ENCODE data around the gene PTK6. TPM values are rescaled to one million over a fixed set of nuclear protein-coding genes. Genes with fewer than 3 reads are reported as not detected.
A peak's percentile ranks its signal among the peaks of the same experiment; 100 is the strongest.

Gene PTK6
- total RNA-seq, 2 experiments from 2014 or later = 0.13 to 2.0 TPM

DNA sequence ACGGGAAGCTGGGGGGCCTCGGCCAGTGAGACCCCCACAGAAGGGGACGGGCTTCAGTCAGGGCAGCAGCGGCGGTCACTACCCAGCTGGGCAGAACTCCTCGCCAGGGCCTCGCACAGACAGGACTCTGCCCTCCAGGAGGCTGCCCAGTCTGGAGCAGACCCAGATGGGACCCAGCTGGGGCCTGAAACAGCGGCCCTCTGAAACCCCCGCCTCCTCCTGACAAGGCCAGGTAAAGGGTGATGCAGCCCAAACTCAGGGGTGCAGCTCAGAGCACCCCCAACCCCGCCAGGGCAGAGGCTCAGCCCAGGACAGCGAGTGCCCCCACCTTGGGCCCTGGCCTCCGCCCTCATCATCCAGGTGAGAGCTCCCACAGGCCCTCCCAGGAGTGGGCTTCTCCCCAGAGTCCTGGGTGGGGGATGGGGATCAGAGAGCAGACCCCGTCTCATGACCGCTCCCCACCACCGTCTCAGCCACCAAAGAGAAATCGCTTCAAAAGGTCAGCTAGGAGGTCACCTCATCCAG, 40.5 kb downstream of the PTK6 start:
- Histone ChIP-seq H2AFZ (ENCODE audit: low read length) (no peak overlapping the region), H4K20me1 (ENCODE audit: insufficient read depth, low read length) (no peaks in the 10 kb centered on the region)
- intact Hi-C loops (cut with micrococcal nuclease; ENCODE audit: unreplicated experiment) = loop anchor here (1.0 to 2.0 kb wide), 2 partner anchors 24 to 82 kb away; partner anchors contain the start of gene PPDPF

DNA sequence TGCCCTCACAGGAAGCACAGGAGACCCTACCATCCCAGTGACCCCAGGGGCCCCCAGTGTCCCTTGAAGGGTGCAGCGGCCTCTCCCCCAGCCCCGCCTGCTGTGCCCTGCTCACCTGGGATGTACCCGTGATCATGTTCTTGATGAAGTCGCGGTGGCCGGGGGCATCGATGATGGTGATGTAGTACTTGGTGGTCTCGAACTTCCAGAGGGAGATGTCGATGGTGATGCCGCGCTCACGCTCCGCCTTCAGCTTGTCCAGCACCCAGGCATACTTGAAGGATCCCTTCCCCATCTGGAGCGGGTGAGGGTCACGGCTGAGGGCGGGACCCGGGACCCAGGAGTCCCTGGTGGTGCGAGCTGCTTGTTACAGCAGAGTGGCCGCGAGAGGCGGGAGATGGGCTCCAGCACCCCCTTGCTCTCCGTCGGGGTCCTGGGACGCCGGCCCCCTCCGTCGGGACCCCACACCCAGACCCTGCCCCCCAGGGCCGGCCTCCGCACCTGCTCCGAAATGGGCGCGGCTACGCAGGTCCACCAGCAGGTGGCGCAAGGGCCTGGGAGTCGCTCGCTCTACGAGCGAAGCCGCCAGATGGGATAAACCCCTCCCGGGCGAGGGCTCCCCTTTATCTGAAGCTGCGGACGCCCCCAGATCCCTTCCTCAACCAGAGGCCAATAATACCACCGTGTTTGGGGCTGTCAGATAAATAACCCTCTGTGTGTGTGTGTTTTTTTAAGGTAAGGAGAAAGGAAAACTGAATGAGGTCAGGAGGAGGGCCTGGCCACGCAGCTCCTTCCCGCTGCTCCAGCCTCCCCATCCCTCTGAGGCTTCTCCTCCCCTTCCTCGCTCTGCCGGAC, 41.2 kb downstream of the PTK6 start:
- Histone ChIP-seq H3K9me2 (ENCODE audit: insufficient read depth, low read length) (no peaks in the 10 kb centered on the region), H3K4me2 (ENCODE audit: low read length) (no peak overlapping the region), H3K27ac (ENCODE audit: low read depth, low read length, poor library complexity, severe bottlenecking) (no peak overlapping the region), H3K9me3 (ENCODE audit: low read length) (no peaks in the 10 kb centered on the region), H3K4me3 (ENCODE audit: low read depth, low read length, poor library complexity, severe bottlenecking) (no peak overlapping the region), H3K4me1 (ENCODE audit: insufficient read depth, low read length, poor library complexity, severe bottlenecking) (no peaks in the 10 kb centered on the region), H3K79me2 (ENCODE audit: insufficient read depth, low read depth, low read length) (no peaks in the 10 kb centered on the region), H2AFZ (ENCODE audit: low read length) (no peak overlapping the region), H3K36me3 (ENCODE audit: insufficient read depth, low read length) (no peaks in the 10 kb centered on the region), H4K20me1 (ENCODE audit: insufficient read depth, low read length) (no peaks in the 10 kb centered on the region)
- peak; percentile 73 for DNase-seq (ENCODE audit: low spot score)
- no peak for TF ChIP-seq EZH2phosphoT487 (IDR thresholded peaks at IDR 0.05; ENCODE audit: borderline replicate concordance, low read depth, low read length)
- TF ChIP-seq, protein P1, sequence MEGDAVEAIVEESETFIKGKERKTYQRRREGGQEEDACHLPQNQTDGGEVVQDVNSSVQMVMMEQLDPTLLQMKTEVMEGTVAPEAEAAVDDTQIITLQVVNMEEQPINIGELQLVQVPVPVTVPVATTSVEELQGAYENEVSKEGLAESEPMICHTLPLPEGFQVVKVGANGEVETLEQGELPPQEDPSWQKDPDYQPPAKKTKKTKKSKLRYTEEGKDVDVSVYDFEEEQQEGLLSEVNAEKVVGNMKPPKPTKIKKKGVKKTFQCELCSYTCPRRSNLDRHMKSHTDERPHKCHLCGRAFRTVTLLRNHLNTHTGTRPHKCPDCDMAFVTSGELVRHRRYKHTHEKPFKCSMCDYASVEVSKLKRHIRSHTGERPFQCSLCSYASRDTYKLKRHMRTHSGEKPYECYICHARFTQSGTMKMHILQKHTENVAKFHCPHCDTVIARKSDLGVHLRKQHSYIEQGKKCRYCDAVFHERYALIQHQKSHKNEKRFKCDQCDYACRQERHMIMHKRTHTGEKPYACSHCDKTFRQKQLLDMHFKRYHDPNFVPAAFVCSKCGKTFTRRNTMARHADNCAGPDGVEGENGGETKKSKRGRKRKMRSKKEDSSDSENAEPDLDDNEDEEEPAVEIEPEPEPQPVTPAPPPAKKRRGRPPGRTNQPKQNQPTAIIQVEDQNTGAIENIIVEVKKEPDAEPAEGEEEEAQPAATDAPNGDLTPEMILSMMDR (conservative IDR thresholded peaks at IDR 0.05; ENCODE audit: low read length) = peak; percentile 92
- intact Hi-C loops (cut with micrococcal nuclease; ENCODE audit: unreplicated experiment) = loop anchor here (1.0 to 2.0 kb wide), 2 partner anchors 25 to 82 kb away; partner anchors contain the start of gene PPDPF
- ChIA-PET POLR2A (interaction anchor here (0.6 kb wide), 1 partner anchor 24 kb away, joined by 4 read pairs; no protein-coding TSS in a partner anchor), CTCF (ENCODE audit: unreplicated experiment) (interaction anchor here (0.6 to 1.1 kb wide), 2 partner anchors 74 to 128 kb away, joined by 6 to 16 read pairs; no protein-coding TSS in a partner anchor)
- BruUV-seq (replicated peaks) = no TSS peak

More for the DNA sequence above, 40.5 kb downstream of the PTK6 start:
- no peak overlapping the region for H3K4me3 ChIP-seq (ENCODE audit: low read depth, low read length, poor library complexity, severe bottlenecking)
- ChIA-PET POLR2A (interaction anchor here (0.6 kb wide), 1 partner anchor 24 kb away, joined by 4 read pairs; no protein-coding TSS in a partner anchor), CTCF (ENCODE audit: unreplicated experiment) (interaction anchor here (0.6 to 1.1 kb wide), 2 partner anchors 73 to 129 kb away, joined by 6 to 16 read pairs; no protein-coding TSS in a partner anchor)
- TF ChIP-seq, protein P1 (conservative IDR thresholded peaks at IDR 0.05; ENCODE audit: low read length) = no peak
- no peak for TF ChIP-seq EZH2phosphoT487 (IDR thresholded peaks at IDR 0.05; ENCODE audit: borderline replicate concordance, low read depth, low read length)
- no peak overlapping the region for H3K27ac ChIP-seq (ENCODE audit: low read depth, low read length, poor library complexity, severe bottlenecking)
- no peaks in the 10 kb centered on the region for H3K9me2 ChIP-seq (ENCODE audit: insufficient read depth, low read length)
- no peaks in the 10 kb centered on the region for H3K9me3 ChIP-seq (ENCODE audit: low read length)
- H3K79me2 ChIP-seq (ENCODE audit: insufficient read depth, low read depth, low read length) = no peaks in the 10 kb centered on the region
- H3K4me2 ChIP-seq (ENCODE audit: low read length) = no peak overlapping the region
- H3K36me3 ChIP-seq (ENCODE audit: insufficient read depth, low read length) = no peaks in the 10 kb centered on the region
- no TSS peak for BruUV-seq (replicated peaks)
- peaks cover 3% of the 10 kb centered on the region for H3K4me1 ChIP-seq (ENCODE audit: insufficient read depth, low read length, poor library complexity, severe bottlenecking)
- DNase-seq (ENCODE audit: low spot score) = no peak
